C4-2B (cell line): ENCODE results near the gene OR5V1.

Experiments
- ZFX ChIP-seq: fragments of 450-650 bp; IDR thresholded peaks from 2 replicates; pipeline ENCODE4 v1.6.1; 2017
- TF ChIP-seq, protein P1 (sequence below): fragments of 450-650 bp; conservative IDR thresholded peaks from 2 replicates; pipeline ENCODE4 v1.5.1; 2017; ENCODE audit warnings: mild to moderate bottlenecking

DNA sequence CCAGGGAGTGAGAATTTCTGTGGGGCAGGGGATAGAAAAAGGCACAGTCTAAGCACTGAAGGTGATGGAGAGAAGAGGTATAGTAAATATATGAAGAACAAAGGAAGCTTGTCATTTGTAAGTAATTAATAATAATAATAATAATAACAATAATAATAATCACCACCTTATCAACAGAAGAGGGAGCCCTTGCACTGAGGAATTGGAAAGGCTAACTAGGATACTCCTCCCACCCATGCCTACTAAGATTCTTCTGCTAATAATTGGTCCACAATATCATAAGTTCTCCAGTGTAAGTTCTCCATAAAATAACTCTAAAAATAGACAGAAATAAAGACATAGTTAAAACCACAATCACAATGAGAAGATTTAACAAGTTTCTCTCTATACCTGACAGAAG, 7.3 kb upstream of the OR5V1 start:
- TF ChIP-seq, protein P1, sequence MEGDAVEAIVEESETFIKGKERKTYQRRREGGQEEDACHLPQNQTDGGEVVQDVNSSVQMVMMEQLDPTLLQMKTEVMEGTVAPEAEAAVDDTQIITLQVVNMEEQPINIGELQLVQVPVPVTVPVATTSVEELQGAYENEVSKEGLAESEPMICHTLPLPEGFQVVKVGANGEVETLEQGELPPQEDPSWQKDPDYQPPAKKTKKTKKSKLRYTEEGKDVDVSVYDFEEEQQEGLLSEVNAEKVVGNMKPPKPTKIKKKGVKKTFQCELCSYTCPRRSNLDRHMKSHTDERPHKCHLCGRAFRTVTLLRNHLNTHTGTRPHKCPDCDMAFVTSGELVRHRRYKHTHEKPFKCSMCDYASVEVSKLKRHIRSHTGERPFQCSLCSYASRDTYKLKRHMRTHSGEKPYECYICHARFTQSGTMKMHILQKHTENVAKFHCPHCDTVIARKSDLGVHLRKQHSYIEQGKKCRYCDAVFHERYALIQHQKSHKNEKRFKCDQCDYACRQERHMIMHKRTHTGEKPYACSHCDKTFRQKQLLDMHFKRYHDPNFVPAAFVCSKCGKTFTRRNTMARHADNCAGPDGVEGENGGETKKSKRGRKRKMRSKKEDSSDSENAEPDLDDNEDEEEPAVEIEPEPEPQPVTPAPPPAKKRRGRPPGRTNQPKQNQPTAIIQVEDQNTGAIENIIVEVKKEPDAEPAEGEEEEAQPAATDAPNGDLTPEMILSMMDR: peak; percentile 23
- no peak for TF ChIP-seq ZFX
